ENCODE results near the gene TRIM26. TPM values are rescaled to one million over a fixed set of nuclear protein-coding genes. Genes with fewer than 3 reads are reported as not detected.
"Not testable (repeated sequence)": the region's sequence is repeated elsewhere in the genome, so short reads cannot be mapped to it uniquely, and the experiment has no call there.

Gene TRIM26
- total and polyA plus RNA-seq, 2 experiments from 2014 or later = 27.2 to 37.2 TPM

DNA sequence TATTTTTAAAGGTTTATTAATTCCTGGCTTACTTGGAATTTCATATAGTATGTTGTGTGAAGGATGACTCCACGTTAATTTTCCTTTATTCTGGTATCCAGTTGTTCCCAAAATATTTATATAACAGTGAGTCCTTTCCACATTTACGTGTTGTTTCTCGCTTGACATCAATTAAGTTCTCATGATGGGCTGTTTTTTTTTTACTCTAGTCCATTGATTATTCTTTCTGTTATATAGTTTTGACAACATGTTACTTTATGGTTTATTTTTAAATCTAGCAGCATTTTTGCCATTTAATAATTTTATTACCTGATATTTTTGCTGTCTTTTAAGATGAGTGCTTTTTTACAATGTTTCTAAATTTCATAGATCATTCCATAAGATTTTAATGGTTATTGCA, 70.5 kb downstream of the TRIM26 start:
- no peak overlapping the region for H3K27ac ChIP-seq
- H3K36me3 ChIP-seq (replicated peaks; ENCODE audit: insufficient read depth, low read depth) = no peaks in the 10 kb centered on the region
- H4K20me1 ChIP-seq (ENCODE audit: insufficient read depth, poor library complexity, severe bottlenecking) = no peaks in the 10 kb centered on the region
- no peaks in the 10 kb centered on the region for H3K9me3 ChIP-seq (ENCODE audit: low read depth)
- H3K4me3 ChIP-seq = no peak overlapping the region
- no peaks in the 10 kb centered on the region for H3K79me2 ChIP-seq
- no peak overlapping the region for H3K4me2 ChIP-seq
- WGBS (ENCODE audit: low lambda C conversion rate, missing lambda C conversion rate) = 75% methylated on average over 3 of the region's 3 CpGs
- DNase-seq (ENCODE audit: low spot score) = no peak
- no peaks in the 10 kb centered on the region for H3K27me3 ChIP-seq
- H3K4me1 ChIP-seq (ENCODE audit: insufficient read depth) = no peaks in the 10 kb centered on the region
- TF ChIP-seq EZH2phosphoT487 (IDR thresholded peaks at IDR 0.05; ENCODE audit: low read depth, severe bottlenecking, unreplicated experiment) (no peak), EZH2 (IDR thresholded peaks at IDR 0.05; ENCODE audit: borderline replicate concordance) (no peak)
- TF ChIP-seq, protein P1, sequence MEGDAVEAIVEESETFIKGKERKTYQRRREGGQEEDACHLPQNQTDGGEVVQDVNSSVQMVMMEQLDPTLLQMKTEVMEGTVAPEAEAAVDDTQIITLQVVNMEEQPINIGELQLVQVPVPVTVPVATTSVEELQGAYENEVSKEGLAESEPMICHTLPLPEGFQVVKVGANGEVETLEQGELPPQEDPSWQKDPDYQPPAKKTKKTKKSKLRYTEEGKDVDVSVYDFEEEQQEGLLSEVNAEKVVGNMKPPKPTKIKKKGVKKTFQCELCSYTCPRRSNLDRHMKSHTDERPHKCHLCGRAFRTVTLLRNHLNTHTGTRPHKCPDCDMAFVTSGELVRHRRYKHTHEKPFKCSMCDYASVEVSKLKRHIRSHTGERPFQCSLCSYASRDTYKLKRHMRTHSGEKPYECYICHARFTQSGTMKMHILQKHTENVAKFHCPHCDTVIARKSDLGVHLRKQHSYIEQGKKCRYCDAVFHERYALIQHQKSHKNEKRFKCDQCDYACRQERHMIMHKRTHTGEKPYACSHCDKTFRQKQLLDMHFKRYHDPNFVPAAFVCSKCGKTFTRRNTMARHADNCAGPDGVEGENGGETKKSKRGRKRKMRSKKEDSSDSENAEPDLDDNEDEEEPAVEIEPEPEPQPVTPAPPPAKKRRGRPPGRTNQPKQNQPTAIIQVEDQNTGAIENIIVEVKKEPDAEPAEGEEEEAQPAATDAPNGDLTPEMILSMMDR (IDR thresholded peaks at IDR 0.05; ENCODE audit: poor library complexity) = no peak
- no peaks in the 10 kb centered on the region for H3K9me2 ChIP-seq (replicated peaks; ENCODE audit: insufficient read depth)
- H2AFZ ChIP-seq = no peak overlapping the region

DNA sequence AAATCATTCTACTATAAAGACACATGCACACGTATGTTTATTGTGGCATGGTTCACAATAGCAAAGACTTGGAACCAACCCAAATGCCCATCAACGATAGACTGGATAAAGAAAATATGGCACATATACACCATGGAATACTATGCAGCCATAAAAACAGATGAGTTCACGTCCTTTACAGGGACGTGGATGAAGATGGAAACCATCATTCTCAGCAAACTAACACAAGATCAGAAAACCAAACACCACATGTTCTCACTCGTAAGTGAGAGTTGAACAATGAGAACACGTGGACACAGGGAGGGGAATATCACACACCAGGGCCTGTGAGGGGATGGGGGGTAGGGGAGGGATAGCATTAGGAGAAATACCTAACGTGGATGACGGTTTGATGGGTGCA, 73.0 kb downstream of the TRIM26 start:
- not testable (repeated sequence) for H3K4me1 ChIP-seq (ENCODE audit: insufficient read depth); H3K79me2 ChIP-seq; H3K4me3 ChIP-seq; H3K36me3 ChIP-seq (replicated peaks; ENCODE audit: insufficient read depth, low read depth); H3K27me3 ChIP-seq; H2AFZ ChIP-seq; H3K9me3 ChIP-seq (ENCODE audit: low read depth); DNase-seq (ENCODE audit: low spot score); H3K4me2 ChIP-seq; H3K27ac ChIP-seq; H4K20me1 ChIP-seq (ENCODE audit: insufficient read depth, poor library complexity, severe bottlenecking); H3K9me2 ChIP-seq (replicated peaks; ENCODE audit: insufficient read depth)
- WGBS (ENCODE audit: low lambda C conversion rate, missing lambda C conversion rate) = 86% methylated on average over 8 of the region's 8 CpGs

DNA sequence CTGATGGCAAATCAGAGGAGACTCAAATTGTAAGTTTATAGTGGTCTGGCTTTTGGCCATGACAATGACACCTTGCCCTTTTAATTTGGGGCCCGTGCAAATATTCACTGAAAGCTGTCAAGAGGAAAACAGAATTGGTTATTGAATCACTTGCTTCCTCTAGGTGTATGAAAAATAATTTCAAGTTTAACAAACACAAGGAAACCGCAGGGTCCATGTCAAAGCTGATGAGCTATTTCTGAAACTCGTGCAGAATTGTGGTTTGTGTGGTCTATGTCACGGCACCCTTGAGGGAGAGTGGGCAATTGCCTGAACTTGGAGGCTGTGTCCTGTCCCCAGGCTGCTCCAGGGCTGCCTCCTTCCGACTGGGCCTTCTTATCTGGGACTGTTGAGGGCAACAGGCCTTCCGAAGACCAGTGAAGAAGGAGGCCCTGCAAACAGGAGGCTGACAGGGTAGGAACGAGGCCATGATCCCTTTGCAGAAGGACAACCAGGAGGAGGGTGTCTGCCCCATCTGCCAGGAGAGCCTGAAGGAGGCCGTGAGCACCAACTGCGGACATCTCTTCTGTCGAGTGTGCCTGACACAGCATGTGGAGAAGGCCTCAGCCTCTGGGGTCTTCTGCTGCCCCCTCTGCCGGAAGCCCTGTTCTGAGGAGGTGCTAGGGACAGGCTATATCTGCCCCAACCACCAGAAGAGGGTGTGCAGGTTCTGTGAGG, 76.5 kb downstream of the TRIM26 start:
- Histone ChIP-seq H3K4me1 (ENCODE audit: insufficient read depth) (peaks cover 3% of the 10 kb centered on the region), H4K20me1 (ENCODE audit: insufficient read depth, poor library complexity, severe bottlenecking) (no peaks in the 10 kb centered on the region), H3K27me3 (peaks cover 6% of the 10 kb centered on the region), H3K79me2 (no peaks in the 10 kb centered on the region), H3K9me2 (replicated peaks; ENCODE audit: insufficient read depth) (no peaks in the 10 kb centered on the region), H3K9me3 (ENCODE audit: low read depth) (no peaks in the 10 kb centered on the region), H3K36me3 (replicated peaks; ENCODE audit: insufficient read depth, low read depth) (no peaks in the 10 kb centered on the region), H3K4me3 (no peak overlapping the region), H2AFZ (no peak overlapping the region), H3K27ac (no peak overlapping the region), H3K4me2 (no peak overlapping the region)
- DNase-seq (ENCODE audit: low spot score) = no peak
- no peak for TF ChIP-seq EZH2phosphoT487 (IDR thresholded peaks at IDR 0.05; ENCODE audit: low read depth, severe bottlenecking, unreplicated experiment)
- TF ChIP-seq, protein P1 (IDR thresholded peaks at IDR 0.05; ENCODE audit: poor library complexity) = no peak
- no peak for TF ChIP-seq EZH2 (IDR thresholded peaks at IDR 0.05; ENCODE audit: borderline replicate concordance)
- 88% methylated on average over 11 of the region's 11 CpGs for WGBS (ENCODE audit: low lambda C conversion rate, missing lambda C conversion rate)

DNA sequence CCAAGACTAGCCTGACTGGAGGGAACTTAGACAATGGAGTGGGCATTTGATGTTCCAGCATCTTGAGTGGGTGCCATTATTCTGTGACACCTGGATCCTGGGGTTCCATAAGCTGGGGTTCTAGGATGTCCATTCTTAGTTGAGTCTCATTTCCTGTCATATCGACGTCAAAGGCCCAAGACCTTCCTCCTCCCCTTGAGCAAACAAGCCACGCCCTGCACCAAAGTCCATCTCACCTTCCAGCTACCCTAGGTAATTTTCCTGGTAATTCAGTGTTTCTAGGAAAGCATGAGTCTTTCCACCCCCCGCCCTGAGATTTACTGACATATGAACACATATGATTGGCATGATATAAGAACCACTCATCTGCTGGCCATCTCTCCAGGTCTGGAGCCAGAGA, 77.4 kb downstream of the TRIM26 start, which contains the start of gene TRIM40:
Gene TRIM40, plus strand, starts transcription at position 384 of the 400 bp plus-strand sequence. CDS start 897 bp downstream, outside the sequence.
- peak within 1 kb of the TSS; percentile 74 for H3K27ac ChIP-seq
- WGBS (ENCODE audit: low lambda C conversion rate, missing lambda C conversion rate) = 81% methylated on average over 4 of the region's 4 CpGs
- no peaks in the 10 kb centered on the region for H4K20me1 ChIP-seq (ENCODE audit: insufficient read depth, poor library complexity, severe bottlenecking)
- DNase-seq (ENCODE audit: low spot score) = peak; percentile 77
- H3K9me3 ChIP-seq (ENCODE audit: low read depth) = no peaks in the 10 kb centered on the region
- no peak within 1 kb of the TSS for H2AFZ ChIP-seq
- no peak within 1 kb of the TSS for H3K4me3 ChIP-seq
- H3K4me2 ChIP-seq = no peak within 1 kb of the TSS
- TF ChIP-seq EZH2 (IDR thresholded peaks at IDR 0.05; ENCODE audit: borderline replicate concordance) = no peak
- TF ChIP-seq, protein P1 (IDR thresholded peaks at IDR 0.05; ENCODE audit: poor library complexity) = no peak
- no peak for TF ChIP-seq EZH2phosphoT487 (IDR thresholded peaks at IDR 0.05; ENCODE audit: low read depth, severe bottlenecking, unreplicated experiment)
- H3K36me3 ChIP-seq (replicated peaks; ENCODE audit: insufficient read depth, low read depth) = no peaks in the 10 kb centered on the region
- H3K27me3 ChIP-seq = peaks cover 6% of the 10 kb centered on the region
- H3K79me2 ChIP-seq = no peaks in the 10 kb centered on the region
- no peaks in the 10 kb centered on the region for H3K9me2 ChIP-seq (replicated peaks; ENCODE audit: insufficient read depth)
- H3K4me1 ChIP-seq (ENCODE audit: insufficient read depth) = peaks cover 3% of the 10 kb centered on the region
